GM23338 (cell line): ENCODE measurements around the gene ADGRF4. TPM values are rescaled to one million over a fixed set of nuclear protein-coding genes. Genes with fewer than 3 reads are reported as not detected.

ENCODE experiments used
- ATAC-seq: fragments of 200-7000 bp; cut with Tn5 transposase; 3 replicates; pipeline ENCODE4 v1.9.1; 2020
- DNase-seq: peaks from one replicate; pipeline ENCODE4 v3.0.0-alpha.2; 2015; ENCODE audit warnings: low spot score
- H2AFZ ChIP-seq: fragments of 200-600 bp; sonication (generic); 2 replicates; pipeline ENCODE4 v1.8.0; 2016; ENCODE audit warnings: antibody characterized with exemption, mild to moderate bottlenecking, moderate library complexity
- H3F3A ChIP-seq: fragments of 200-600 bp; sonication (generic); replicated peaks from 2 replicates; pipeline ENCODE4 v1.8.0; 2017; ENCODE audit warnings: antibody characterized with exemption, mixed run types, low read depth
- H3K27ac ChIP-seq: fragments of 200-600 bp; sonication (generic); 2 replicates; pipeline ENCODE4 v1.6.1; 2016; ENCODE audit warnings: low read depth
- H3K27me3 ChIP-seq: fragments of 200-600 bp; sonication (generic); 2 replicates; pipeline ENCODE4 v1.8.0; 2016; ENCODE audit warnings: mild to moderate bottlenecking, mixed run types, moderate library complexity; ENCODE audit not compliant: insufficient read depth
- H3K36me3 ChIP-seq: fragments of 200-600 bp; sonication (generic); 2 replicates; pipeline ENCODE4 v1.8.0; 2016; ENCODE audit warnings: mild to moderate bottlenecking; ENCODE audit not compliant: insufficient read depth
- H3K4me1 ChIP-seq: fragments of 200-600 bp; sonication (generic); 2 replicates; pipeline ENCODE4 v1.8.0; 2016; ENCODE audit warnings: mild to moderate bottlenecking, moderate library complexity; ENCODE audit not compliant: insufficient read depth
- H3K4me2 ChIP-seq: fragments of 200-600 bp; sonication (generic); 2 replicates; pipeline ENCODE4 v1.7.1; 2017; ENCODE audit warnings: mixed run types
- H3K4me3 ChIP-seq: fragments of 200-600 bp; sonication (generic); 2 replicates; pipeline ENCODE4 v1.6.1; 2016; ENCODE audit warnings: mixed run types
- H3K79me2 ChIP-seq: fragments of 200-600 bp; sonication (generic); replicated peaks from 2 replicates; pipeline ENCODE4 v1.8.0; 2017; ENCODE audit warnings: mild to moderate bottlenecking; ENCODE audit not compliant: insufficient read depth
- H3K9me2 ChIP-seq: fragments of 200-600 bp; sonication (generic); 2 replicates; pipeline ENCODE4 v1.8.0; 2017; ENCODE audit not compliant: insufficient read depth
- H4K20me1 ChIP-seq: fragments of 200-600 bp; sonication (generic); replicated peaks from 2 replicates; pipeline ENCODE4 v1.8.0; 2017; ENCODE audit warnings: mild to moderate bottlenecking; ENCODE audit not compliant: insufficient read depth
- H3K27ac Mint-ChIP-seq: 2 replicates; pipeline ENCODE4 v1.8.0; 2020; ENCODE audit warnings: inconsistent platforms, mild to moderate bottlenecking, moderate library complexity, mixed read lengths
- H3K27me3 Mint-ChIP-seq: 3 replicates; pipeline ENCODE4 v1.8.0; 2022; ENCODE audit warnings: low read depth, mild to moderate bottlenecking, moderate library complexity, mixed read lengths, inconsistent platforms; ENCODE audit not compliant: insufficient read depth, poor library complexity
- H3K36me3 Mint-ChIP-seq: 3 replicates; pipeline ENCODE4 v1.8.0; 2021; ENCODE audit warnings: low read depth, mild to moderate bottlenecking, inconsistent platforms, moderate library complexity, mixed read lengths
- H3K4me1 Mint-ChIP-seq: 3 replicates; pipeline ENCODE4 v1.8.0; 2020; ENCODE audit warnings: mild to moderate bottlenecking, inconsistent platforms, mixed read lengths
- H3K4me3 Mint-ChIP-seq: 3 replicates; pipeline ENCODE4 v1.8.0; 2021; ENCODE audit warnings: moderate library complexity, mild to moderate bottlenecking, inconsistent platforms, mixed read lengths
- H3K9me3 Mint-ChIP-seq: 3 replicates; pipeline ENCODE4 v1.8.0; 2020; ENCODE audit warnings: moderate library complexity, mild to moderate bottlenecking, inconsistent platforms, mixed read lengths
- EZH2 ChIP-seq: fragments of 200-600 bp; sonication (generic); IDR thresholded peaks from one replicate; pipeline ENCODE4 v1.8.0; 2017; ENCODE audit warnings: antibody characterized with exemption, mild to moderate bottlenecking, low read depth; ENCODE audit not compliant: unreplicated experiment
- JUNB ChIP-seq: IDR thresholded peaks from one replicate; pipeline ENCODE4 v1.6.1; 2016; ENCODE audit warnings: antibody characterized with exemption; ENCODE audit not compliant: unreplicated experiment
- NANOG ChIP-seq: IDR thresholded peaks from 2 replicates; pipeline ENCODE4 v1.6.1; 2016; ENCODE audit warnings: antibody characterized with exemption, borderline replicate concordance
- REST ChIP-seq: IDR thresholded peaks from one replicate; pipeline ENCODE4 v1.6.1; 2018; ENCODE audit warnings: antibody characterized with exemption; ENCODE audit not compliant: unreplicated experiment
- STAT1 ChIP-seq: IDR thresholded peaks from one replicate; pipeline ENCODE4 v1.6.1; 2016; ENCODE audit warnings: antibody characterized with exemption; ENCODE audit not compliant: unreplicated experiment
- ZNF114 ChIP-seq: fragments of 250-450 bp; sonication (Bioruptor Pico); IDR thresholded peaks from 2 replicates; pipeline ENCODE4 v1.5.0; 2020; ENCODE audit warnings: mild to moderate bottlenecking, moderate library complexity
- ZNF331 ChIP-seq: fragments of 250-450 bp; sonication (Bioruptor Pico); IDR thresholded peaks from 2 replicates; pipeline ENCODE4 v1.5.0; 2020; ENCODE audit warnings: low read depth, mild to moderate bottlenecking, moderate library complexity
- ZNF462 ChIP-seq: fragments of 250-450 bp; sonication (Bioruptor Pico); IDR thresholded peaks from 2 replicates; pipeline ENCODE4 v1.5.0; 2020; ENCODE audit warnings: mild to moderate bottlenecking, moderate library complexity
- polyA plus RNA-seq: library from polyadenylated mRNA; unstranded; fragments of >200 nt; fragmentation: Nextera tagmentation; extraction: Ambion mirVana; gene quantifications from 2 replicates; pipeline ENCODE4 v1.2.1, GENCODE V29; 2016
- total RNA-seq: library from RNA; depleted of rRNA; stranded (reverse); fragments of >200 nt; shearing (Covaris generic); gene quantifications from 2 replicates; pipeline ENCODE4 v1.2.3, GENCODE V29; 2014
- TF ChIP-seq, protein P1 (sequence below), 2 experiments: fragments of 200-600 bp in 1 of 2; sonication (generic) in 1 of 2; conservative IDR thresholded peaks; 2 replicates each; pipeline versions ENCODE4 v1.5.1 to v1.6.1; 2016 to 2017; ENCODE audit warnings: antibody characterized with exemption in 2 of 2, low read depth in 2 of 2, mild to moderate bottlenecking in 2 of 2, moderate library complexity in 1 of 2

Gene ADGRF4
- total and polyA plus RNA-seq, 2 experiments from 2014 or later, result not detected

GRCh38 chr6:47752801-47753200 lies 54.4 kb downstream of the ADGRF4 start:
- Mint-ChIP-seq H3K4me1 (no peaks in the 10 kb centered on the region), H3K27ac (no peak overlapping the region), H3K9me3 (peaks cover 9% of the 10 kb centered on the region; the same call in 2 of the 3 replicates), H3K4me3 (no peak overlapping the region), H3K27me3 (peaks cover 2% of the 10 kb centered on the region), H3K36me3 (0 out of 3 replicates have a peak, but pooled peaks cover 5% of the 10 kb centered on the region)
- Histone ChIP-seq H2AFZ (no peak overlapping the region), H3K27ac (no peak overlapping the region), H3K79me2 (no peaks in the 10 kb centered on the region), H4K20me1 (no peaks in the 10 kb centered on the region), H3K9me2 (no peaks in the 10 kb centered on the region), H3K36me3 (no peaks in the 10 kb centered on the region), H3K4me3 (no peak overlapping the region), H3F3A (no peaks in the 10 kb centered on the region), H3K4me1 (no peaks in the 10 kb centered on the region), H3K4me2 (no peak overlapping the region), H3K27me3 (no peaks in the 10 kb centered on the region)
- ATAC-seq (no peak), DNase-seq (no peak)
- no peak for TF ChIP-seq NANOG
- no peak for TF ChIP-seq ZNF114 (CRISPR knock-in tag)
- TF ChIP-seq, protein P1, sequence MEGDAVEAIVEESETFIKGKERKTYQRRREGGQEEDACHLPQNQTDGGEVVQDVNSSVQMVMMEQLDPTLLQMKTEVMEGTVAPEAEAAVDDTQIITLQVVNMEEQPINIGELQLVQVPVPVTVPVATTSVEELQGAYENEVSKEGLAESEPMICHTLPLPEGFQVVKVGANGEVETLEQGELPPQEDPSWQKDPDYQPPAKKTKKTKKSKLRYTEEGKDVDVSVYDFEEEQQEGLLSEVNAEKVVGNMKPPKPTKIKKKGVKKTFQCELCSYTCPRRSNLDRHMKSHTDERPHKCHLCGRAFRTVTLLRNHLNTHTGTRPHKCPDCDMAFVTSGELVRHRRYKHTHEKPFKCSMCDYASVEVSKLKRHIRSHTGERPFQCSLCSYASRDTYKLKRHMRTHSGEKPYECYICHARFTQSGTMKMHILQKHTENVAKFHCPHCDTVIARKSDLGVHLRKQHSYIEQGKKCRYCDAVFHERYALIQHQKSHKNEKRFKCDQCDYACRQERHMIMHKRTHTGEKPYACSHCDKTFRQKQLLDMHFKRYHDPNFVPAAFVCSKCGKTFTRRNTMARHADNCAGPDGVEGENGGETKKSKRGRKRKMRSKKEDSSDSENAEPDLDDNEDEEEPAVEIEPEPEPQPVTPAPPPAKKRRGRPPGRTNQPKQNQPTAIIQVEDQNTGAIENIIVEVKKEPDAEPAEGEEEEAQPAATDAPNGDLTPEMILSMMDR (conservative IDR thresholded peaks at IDR 0.05; ENCODE audit: low read depth in 2 of 2), result no peak
- TF ChIP-seq JUNB, result no peak
- no peak for TF ChIP-seq REST
- no peak for TF ChIP-seq STAT1
- TF ChIP-seq ZNF331, result no peak
- no peak for TF ChIP-seq ZNF462 (CRISPR knock-in tag)
- TF ChIP-seq EZH2, result no peak
